AG20443 (cell line): ENCODE measurements around the gene CASS4.
"Not testable (repeated sequence)": the region's sequence is repeated elsewhere in the genome, so short reads cannot be mapped to it uniquely, and the experiment has no call there.

Experiments used
- DNase-seq: peaks from one replicate; pipeline ENCODE4 v3.0.0; 2012; ENCODE audit warnings: low spot score, mixed read lengths

Gene CASS4, protein sequence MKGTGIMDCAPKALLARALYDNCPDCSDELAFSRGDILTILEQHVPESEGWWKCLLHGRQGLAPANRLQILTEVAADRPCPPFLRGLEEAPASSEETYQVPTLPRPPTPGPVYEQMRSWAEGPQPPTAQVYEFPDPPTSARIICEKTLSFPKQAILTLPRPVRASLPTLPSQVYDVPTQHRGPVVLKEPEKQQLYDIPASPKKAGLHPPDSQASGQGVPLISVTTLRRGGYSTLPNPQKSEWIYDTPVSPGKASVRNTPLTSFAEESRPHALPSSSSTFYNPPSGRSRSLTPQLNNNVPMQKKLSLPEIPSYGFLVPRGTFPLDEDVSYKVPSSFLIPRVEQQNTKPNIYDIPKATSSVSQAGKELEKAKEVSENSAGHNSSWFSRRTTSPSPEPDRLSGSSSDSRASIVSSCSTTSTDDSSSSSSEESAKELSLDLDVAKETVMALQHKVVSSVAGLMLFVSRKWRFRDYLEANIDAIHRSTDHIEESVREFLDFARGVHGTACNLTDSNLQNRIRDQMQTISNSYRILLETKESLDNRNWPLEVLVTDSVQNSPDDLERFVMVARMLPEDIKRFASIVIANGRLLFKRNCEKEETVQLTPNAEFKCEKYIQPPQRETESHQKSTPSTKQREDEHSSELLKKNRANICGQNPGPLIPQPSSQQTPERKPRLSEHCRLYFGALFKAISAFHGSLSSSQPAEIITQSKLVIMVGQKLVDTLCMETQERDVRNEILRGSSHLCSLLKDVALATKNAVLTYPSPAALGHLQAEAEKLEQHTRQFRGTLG

DNA sequence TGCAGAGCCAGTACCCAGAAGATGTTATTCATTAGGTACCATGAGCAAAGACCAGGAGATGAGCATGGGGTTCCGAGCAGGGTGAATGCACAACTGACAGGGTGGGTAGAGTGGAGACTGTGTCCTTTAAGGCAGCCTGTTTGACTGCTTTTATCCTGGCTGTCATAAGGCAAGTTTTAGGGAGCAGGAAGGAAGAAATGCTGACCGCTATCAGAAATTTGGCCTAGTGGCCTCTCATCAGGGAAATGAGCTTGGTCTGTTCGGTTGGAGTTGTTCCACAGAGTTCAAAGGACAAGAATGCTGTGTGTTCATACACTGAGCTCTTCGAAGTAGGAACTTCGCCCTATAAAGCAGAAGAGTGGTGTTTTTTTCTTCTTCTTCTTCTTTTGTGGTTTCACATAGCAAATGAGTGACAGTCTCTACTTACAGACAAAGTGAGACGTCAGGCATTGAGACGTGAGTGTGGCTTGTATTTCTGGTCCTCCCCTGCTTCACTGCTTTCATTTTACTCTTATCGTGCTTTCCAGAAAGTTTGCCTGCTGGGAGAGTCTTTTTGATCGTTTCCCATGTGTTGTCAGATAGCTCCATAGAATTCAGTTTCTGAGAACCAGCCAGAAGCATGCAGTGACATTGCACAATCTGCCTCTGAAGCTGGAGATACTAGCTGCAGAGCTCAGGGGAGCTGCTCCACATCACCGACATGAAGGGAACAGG lies at the start of gene CASS4:
Gene CASS4, plus strand, starts transcription at position 502 of the 714 bp plus-strand sequence. Its CDS starts 199 bp downstream, at position 701.
- DNase-seq: peak; percentile 53

DNA sequence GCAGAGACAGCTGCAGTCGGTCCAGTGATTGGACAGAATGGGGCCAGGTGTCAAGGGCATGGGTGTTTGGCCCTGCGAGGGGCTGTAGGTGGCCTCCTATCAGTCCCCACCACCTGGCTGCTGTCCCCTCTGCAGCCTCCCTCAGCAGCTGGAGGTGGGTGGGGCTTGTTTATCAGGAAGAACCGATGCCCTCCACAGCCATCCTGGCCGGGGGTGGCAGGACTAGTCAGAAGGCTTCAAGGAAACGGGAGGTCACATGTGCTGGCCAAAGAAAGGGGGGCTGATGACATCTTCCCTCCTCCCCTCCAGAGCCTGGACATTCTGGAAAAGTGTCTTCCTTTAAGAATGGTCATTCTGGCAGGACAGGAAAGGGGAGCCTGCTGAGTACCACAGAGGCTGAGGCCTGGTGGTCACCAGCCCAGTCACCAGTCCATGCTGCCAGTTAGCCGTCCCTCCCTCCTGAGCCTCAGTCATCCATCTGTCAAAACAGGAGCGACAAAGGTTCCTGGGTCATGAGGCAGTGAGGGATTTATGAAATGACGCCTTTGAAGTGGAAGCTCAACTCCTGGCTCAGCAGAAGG lies 49.1 kb upstream of the CASS4 start:
- no peak for DNase-seq

DNA sequence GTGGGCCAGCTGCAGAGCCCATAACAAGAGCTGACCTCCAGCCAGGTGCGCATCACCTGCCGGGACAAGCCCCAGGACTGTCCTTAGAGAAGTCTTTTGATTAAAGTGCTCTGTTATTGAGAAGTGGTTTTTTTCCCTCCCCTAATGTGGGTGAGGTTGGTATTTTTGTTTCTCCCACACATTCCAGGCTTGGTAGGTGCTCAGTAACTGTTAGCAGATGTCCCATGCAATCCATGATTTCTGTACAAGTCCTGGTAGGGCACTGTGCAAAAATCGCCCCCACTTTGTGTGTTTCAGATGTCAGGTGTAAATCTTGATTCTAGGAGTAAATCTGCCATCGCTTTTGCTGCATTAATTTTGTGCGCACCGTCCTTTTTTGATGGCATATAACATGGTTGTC lies 48.6 kb upstream of the CASS4 start:
- no peak for DNase-seq

DNA sequence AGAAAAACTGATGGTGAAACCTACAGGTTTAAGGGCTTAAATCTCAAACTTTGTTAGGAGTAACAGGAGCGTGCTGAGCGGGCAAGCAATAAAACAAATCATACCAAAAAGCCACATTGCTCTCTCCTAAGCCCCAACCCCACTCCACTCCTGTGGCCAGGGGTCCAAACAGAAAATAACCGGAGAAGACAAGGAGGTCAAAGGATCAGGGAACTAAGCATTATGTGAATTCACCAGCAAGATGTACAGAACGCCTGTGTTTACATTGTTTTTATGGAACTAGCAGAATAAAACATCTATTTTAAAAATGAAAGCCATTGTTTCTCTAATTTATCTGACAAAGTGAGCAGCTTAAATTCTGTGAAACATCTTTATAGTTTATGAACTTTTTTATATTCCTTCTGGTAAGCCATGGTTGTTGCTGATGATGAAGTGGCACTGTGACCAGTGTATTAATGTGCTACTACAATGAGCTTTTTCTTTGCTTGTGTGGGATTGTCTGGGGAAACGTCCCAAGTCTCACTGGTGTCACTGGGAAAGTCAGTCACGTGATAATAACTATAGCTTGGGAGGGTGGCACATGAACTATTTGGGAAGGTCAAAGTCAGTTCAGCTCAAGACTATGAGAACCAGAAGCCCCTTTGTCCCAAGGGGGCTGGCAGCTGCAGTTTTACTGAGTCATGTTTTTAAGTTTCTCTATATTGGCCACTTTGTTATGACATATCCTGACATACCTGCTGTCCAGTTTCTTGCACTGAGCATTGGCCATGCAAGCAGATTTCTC lies 43.5 kb upstream of the CASS4 start:
- DNase-seq: no peak

DNA sequence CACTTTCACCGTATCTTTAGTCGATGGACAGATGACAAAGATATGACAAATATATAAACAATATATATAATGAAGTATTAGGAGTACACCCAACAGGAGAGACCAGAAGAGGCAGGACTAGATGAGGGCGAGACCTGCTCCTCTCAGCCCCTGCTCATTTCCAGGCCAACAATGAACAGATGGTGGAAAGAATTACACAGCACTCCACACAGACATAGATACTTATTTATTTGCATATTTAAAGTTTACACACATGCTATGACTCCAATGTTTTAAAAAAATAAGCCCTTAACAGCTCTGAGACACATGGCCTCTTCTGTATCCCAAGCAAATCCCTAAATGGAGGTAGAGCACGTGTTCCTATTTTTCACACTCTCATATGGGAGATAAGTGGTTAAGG lies 42.9 kb upstream of the CASS4 start:
- no peak for DNase-seq

DNA sequence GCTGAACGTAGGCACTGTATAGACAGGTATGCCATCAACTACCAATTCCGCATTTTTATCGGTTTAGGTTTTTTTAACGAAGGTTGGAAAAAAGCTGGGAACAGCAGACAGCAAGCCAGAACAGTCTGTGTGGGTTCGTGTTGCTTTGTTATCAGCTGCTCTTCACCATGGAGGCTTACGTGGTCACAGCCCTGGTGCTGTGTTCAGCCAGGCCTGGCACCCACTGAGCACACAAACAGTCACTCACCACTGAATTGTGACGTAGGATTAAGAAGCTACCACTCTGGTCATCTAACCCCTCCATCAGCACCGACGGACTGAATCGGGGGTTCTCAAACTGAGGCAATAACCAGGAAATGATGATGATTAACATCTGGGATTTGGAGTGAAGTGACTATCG lies 40.1 kb upstream of the CASS4 start:
- DNase-seq: no peak

DNA sequence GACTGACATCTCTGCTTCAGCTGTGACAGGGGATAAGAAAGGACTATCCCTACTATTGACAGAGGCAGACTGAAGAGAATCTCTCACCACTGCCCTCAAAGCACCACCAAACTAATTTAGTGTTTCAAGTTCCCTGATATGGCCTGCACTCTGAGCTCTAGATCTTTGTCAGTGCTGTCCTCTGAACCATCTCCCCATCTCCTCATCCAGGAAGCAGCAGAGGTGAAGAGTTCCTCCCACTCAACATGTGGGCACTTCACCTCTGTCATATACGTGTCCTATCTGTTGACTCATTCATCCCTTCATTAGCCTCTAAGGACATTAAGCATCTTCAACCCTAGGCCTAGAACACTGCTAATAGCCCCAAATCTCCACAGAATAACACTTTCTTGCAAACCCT lies 39.2 kb upstream of the CASS4 start:
- no peak for DNase-seq

DNA sequence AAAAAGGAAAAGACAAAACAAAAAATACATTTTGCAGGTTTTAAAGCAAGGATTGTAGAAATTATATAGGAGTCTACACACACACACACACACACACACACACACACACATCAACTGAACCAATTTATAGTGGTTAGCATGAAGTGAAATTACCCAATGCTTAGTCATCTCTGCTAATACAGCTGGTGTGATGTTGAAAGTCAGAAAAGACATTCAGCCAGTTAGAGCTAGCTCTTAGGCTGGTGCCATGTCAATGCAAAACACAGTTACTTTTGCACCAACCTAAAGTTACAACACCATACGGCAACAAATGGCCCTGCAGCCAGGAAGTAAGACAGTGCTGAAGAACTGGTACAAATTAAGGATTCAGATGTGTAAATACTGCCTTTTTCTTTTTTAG lies 38.1 kb upstream of the CASS4 start:
- peak; percentile 85 for DNase-seq

DNA sequence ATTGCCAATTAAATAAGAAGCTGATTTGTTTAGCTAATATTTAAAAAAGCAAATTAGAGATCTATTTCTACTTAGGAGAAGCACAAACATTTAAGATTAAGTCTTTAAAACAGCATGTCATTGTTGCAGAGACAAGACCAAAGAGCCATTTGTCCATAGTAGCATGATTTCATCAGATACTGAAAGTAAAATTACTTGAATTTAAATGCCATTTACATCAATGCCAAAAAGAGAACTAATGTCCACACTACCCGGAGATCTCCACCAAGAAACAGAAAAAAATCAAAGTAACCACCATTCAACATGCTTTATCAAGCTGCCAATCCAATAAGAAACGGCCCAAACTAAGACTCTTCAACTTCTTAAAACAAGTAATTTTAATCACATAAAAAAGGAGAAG lies 35.7 kb upstream of the CASS4 start:
- DNase-seq: no peak

DNA sequence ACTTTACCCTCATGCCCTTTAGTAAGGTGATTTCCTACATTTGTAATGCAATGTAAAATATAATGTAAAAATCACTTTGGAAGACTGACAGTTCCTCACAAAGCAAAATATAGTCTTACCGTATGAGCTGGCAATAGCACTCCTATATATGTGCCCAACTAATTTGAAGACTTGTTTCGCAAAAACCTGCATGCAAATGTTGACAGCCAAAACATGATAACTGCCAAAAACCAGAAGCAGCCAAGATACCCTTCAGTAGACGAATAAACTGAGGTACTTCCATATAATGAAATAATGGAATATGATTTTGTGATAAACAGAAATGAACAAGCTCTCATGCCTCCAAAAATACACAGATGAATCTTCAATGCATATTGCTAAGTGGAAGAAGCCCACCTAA lies 33.7 kb upstream of the CASS4 start:
- DNase-seq: no peak

DNA sequence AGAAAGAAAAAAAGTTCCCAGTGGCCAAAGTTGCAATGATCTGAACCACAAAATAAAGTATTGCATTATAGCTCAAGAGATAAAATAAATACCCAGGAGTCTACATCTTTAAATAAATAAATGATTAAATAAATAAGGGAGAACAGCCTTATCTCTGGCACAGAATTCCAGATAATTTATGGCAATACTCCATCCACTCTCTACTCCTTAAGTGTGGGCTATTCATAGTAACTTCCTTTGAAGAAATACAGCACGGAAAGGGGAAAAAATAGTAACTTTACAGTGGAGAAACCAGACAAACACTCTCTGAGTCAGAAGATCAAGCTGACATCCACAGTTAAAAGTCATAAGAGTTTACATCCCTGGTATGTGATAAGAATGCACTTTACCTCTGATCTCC lies 31.7 kb upstream of the CASS4 start:
- no peak for DNase-seq

DNA sequence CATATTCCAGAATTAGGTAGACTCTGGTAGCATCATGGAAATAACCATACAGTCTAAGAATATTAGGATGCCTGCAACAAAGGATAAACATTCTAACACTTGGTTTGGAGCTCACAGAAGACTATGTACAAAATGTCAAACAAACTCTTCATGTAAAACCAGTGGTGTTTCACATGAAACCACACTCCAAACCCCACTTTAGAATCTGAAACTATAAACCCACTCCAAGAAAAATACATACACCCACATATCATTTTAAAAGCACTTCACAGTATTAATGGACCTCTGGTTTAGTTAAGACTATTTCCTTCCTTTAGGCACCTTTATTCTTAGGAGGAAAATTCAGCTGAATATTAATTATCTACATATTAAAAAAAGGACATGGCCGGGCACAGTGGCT lies 30.6 kb upstream of the CASS4 start:
- no peak for DNase-seq

DNA sequence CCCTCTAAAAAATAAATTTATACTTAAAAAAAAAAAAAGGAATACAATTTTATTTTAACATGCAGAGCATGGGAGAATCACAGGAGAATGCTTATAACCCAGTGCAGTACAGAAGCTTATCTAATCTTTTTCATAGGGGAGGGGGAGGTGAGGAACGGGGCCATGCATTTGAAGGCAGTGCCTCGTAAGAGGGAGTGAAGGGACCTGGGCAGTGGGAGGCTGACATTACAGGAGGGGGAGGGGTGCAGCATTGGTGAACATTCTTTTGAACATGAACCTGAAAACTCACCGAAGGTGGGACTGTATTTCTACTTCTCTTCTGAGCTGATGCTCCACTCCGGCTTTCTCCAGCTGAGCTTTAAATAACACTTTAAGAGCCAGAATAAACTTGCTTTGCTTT lies 29.4 kb upstream of the CASS4 start:
- DNase-seq: no peak

DNA sequence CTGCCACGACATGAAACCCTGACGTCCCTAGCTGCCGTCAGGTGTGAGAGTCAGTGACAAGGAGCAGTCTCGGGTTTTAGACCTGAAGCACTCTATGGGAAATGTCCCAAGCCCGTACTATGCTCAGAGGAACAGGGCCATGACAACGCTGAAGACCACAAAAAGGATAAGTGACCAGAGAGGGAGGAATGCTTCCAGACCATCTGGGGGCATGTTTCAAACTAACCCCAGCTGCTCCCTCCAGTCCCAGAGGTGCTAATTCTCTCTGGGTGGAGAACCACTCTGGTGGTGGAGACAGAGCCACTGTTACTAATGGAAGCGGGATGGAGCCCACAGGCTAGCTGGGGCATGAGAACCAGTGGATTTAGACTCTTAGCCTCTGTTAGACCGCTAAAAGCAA lies 28.7 kb upstream of the CASS4 start:
- DNase-seq: no peak

DNA sequence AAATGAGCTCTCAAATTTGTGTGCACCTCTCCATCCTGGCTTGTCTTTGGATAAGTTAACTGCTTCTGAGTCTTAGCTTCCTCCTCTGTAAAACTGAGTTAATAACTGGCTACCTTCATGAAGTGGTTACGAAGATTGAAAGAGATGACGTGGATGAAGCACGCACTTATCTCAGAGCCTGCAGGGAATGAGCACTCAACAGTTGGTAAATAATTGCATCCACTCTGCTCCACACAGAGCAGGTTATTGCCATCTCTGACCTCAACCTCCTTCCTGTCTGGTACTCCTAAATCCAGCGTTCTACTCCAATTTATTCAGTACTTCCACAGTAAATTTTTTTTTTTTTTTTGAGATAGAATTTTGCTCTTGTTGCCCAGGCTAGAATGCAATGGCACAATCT lies 26.9 kb upstream of the CASS4 start:
- DNase-seq: no peak

DNA sequence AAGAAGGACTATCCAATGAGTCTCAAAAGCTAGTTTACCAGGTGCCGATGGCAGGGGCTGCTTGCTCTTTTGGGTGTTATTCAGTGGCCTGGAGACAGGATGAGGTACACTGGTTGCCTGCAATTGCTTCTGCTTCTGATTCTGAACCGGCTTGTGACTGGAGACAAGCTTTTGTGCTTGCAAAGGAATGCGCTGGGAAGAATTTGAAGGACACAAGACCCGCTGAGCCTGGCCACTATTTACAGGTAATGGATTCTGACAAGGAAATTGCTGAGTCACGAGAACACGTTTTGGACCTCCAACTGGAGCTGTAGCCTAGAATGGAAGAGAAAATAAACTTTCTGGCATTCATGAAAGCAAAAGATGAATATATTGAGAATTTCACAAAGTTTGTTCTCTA lies 25.8 kb upstream of the CASS4 start:
- DNase-seq: no peak

DNA sequence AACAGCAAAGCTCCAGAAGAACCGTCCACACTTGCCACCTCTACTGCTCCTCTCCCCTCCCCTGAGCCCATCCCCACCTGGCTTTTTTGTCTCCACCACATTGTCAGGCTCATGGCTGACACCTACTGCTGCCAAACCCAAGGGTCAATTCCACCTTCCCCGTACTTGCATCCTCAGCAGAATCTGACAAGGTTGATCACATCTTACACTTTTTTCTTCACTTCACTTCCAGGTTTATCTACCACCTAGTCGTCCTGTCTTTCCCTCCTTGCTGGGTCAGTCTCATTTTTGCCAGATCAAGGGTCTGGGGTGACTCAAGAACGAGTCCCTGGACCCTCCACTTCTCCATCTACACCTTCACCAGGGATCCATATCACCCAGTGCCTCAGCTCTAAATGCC lies 23.2 kb upstream of the CASS4 start:
- no peak for DNase-seq

DNA sequence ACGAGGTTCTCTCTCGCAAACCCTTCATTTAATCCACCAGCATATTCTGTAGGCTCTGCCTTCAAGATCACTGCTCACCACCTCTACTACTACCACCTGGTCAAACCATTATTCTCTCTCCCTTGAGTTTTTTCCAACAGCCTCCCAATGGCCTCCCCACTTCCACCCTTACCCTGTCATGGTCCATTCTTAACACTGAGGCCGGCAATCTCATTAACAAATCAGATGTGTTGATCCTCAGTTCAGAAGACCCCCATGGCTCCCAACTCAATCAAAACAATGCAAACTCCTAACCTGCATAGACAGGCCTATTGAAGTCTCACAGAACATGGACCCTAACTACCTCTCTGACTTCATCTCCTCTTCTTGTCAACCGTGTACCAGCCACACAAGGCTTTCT lies 22.3 kb upstream of the CASS4 start:
- no peak for DNase-seq

DNA sequence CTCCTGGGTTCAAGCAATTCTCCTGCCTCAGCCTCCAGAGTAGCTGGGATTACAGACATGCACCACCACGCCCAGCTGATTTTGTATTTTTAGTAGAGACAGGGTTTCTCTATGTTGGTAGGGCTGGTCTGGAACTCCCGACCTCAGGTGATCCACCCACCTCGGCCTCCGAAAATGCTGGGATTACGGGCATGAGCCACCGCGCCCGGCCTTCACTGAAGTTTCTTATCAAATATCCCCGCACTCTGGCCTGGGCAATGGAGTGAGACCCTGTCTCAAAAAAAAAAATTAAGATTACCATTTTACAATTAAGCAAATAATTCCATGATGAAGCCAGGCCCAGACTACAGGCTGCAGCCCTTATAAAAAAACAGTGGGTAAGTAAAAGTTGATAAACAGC lies 21.7 kb upstream of the CASS4 start:
- DNase-seq: not testable (repeated sequence)

DNA sequence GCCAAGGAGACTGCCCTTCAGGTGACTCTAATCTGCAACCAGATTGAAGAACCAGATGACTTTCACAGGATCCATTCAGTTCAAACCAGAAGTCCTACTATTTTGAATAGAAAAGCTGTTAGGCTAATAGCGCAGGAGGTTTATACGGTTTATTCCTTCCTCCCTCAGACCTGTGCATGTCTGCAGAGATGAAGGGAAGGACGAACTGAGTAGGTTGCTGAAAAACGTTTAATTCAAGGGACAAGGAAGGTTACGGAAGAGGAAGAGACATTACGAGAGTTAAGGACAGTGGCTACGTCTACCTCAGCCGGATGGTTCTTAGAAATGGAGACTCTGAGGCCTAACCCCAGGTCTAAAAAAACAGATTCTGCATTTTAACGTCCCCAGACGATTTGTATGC lies 21.0 kb upstream of the CASS4 start:
- no peak for DNase-seq

DNA sequence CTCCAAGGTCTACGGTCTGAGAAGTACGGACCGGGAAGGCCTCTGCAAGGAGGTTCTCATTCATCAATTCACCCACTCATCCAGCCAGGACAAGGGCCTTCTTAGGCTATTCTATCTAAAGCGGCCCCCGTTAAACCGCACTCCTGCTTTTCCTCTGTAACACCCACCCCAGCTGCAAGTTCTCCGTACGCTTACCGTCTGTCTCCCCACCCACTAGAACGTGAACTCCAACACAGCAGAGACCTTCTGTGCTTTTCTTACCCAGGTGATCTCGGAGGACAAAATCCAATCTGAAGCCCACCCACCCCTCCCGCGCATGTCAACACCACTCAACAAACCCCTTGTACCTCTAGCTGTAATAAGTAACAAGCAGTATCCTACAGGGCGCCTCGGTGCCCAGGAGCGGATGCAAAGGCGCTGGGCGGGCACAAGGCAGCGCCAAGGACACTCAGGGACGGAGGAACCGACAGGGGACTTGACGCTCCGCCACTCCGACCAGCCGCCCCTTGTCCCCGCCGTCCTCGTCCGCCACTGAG lies 20.4 kb upstream of the CASS4 start:
- no peak for DNase-seq
